Measurements from ENCODE around the gene PAX4. TPM values are rescaled to one million over a fixed set of nuclear protein-coding genes. Genes with fewer than 3 reads are reported as not detected.
A peak's percentile ranks its signal among the peaks of the same experiment; 100 is the strongest.

PAX4 gene, protein sequence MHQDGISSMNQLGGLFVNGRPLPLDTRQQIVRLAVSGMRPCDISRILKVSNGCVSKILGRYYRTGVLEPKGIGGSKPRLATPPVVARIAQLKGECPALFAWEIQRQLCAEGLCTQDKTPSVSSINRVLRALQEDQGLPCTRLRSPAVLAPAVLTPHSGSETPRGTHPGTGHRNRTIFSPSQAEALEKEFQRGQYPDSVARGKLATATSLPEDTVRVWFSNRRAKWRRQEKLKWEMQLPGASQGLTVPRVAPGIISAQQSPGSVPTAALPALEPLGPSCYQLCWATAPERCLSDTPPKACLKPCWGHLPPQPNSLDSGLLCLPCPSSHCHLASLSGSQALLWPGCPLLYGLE
- total RNA-seq (2014; rRNA removed; shearing (Covaris generic)) = not detected in 2 replicates

DNA sequence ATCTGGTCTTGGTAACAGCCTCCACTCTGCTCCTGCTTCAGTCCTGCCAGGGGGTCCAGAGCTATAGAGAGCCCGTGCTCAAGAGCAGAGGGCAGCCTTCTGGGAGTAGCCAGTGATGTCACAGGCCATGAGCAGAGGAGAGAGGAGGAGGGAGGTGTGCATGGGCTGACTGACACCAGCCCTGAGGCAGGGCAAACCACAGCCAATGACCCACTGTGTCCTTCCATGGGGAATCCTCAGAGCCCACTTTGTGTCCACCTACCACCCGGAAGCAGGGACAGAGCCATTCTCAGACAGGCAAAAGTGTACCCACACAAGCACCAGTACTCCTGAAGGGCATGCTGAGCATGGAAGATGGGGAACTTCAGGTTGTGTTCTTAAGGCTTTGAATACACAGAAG is at the start of gene PAX4:
PAX4 (minus strand) TSS at position 101 of the 400 bp plus-strand sequence. CDS start 2,214 bp downstream, outside the sequence.
- no peak for DNase-seq (ENCODE audit: low read depth in 1 of 2, low spot score in 2 of 2)
- Histone ChIP-seq H3K4me1 (replicated peaks) (no peaks in the 10 kb centered on the region), H3K9me3 (replicated peaks) (no peaks in the 10 kb centered on the region), H3K27ac (no peak within 1 kb of the TSS), H3K27me3 (replicated peaks) (peaks cover 71% of the 10 kb centered on the region), H3K36me3 (no peaks in the 10 kb centered on the region), H3K4me3 (no peak within 1 kb of the TSS)

DNA sequence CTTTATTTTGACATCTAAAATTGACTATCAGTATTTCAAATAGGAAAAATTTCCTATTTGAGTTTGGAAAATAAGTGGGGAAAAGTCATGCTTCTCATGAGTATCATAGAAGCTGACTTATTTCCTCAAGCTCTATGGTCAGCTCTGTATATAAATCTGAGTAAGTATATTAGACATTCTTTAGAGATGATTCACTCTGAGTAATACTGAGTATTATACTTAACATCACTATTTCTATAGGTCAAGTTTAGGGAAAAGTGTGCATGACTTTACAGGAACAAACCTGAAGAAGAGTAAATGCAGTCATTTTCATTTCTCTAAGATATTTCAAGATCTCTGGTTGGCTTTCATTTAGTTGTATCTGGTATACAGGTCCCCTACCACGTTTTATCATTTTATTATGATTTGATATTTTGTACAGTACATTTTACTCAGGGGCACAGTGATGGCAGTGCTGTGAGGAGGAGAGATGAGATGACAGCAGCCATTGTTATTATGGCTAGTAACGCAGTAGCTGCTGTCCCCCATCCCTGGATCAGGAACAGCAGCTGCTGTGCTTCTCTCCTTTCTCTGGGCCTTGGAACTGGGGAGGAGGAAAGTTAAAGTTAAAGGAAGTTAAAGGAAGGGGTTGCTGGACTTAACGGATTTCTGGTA is 49.2 kb upstream of the PAX4 start:
- no peaks in the 10 kb centered on the region for H3K9me3 ChIP-seq (replicated peaks)
- peaks cover 36% of the 10 kb centered on the region for H3K36me3 ChIP-seq
- H3K4me3 ChIP-seq = no peak overlapping the region
- H3K4me1 ChIP-seq (replicated peaks) = peaks cover 34% of the 10 kb centered on the region
- peak in 1 of 2 experiments; percentile 60 for DNase-seq (ENCODE audit: low read depth in 1 of 2, low spot score in 2 of 2)
- peak overlapping the region; percentile 70 for H3K27ac ChIP-seq
- H3K27me3 ChIP-seq (replicated peaks) = no peaks in the 10 kb centered on the region

DNA sequence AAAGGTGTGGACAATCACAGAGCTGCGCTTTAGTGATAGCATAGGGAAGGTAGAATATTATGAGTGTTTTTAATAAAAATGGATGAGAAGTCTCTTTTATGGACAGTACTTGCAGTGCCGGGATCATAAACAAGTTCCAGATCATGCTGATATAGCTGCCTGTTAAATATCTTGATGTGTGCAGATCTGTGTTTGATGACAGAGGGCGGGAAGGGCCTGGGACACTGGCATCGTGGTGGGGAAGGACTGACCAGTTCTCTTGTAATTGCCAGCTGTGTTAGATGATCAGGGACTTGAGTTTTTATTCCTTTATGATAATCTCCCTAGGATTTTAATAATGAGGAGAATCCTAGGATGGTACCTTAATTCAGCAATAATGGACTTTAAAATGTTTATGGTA is 48.7 kb upstream of the PAX4 start:
- H3K4me3 ChIP-seq = no peak overlapping the region
- peaks cover 34% of the 10 kb centered on the region for H3K4me1 ChIP-seq (replicated peaks)
- H3K27me3 ChIP-seq (replicated peaks) = no peaks in the 10 kb centered on the region
- no peak for DNase-seq (ENCODE audit: low read depth in 1 of 2, low spot score in 2 of 2)
- H3K36me3 ChIP-seq = peaks cover 36% of the 10 kb centered on the region
- H3K9me3 ChIP-seq (replicated peaks) = no peaks in the 10 kb centered on the region
- H3K27ac ChIP-seq = peak overlapping the region; percentile 70

DNA sequence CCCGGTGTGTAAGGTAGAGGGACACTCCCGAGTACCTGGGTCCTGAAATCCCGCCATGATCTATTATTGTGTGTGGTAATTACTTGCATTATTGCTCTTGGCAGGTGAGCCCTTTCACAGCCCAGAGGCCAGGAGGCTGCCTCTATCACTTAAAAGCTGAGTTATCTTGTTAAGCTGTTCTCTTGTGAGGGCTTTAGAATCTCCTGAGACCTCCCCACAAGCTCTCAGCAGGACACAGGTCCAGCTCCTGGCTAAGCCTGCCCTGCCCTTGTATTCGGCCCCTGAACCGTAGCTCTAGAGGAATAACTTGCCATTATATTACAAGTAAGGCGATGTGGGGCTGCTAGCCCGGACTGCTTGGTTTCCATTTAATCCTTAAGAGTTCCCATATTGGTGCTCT is 48.0 kb upstream of the PAX4 start:
- peaks cover 41% of the 10 kb centered on the region for H3K36me3 ChIP-seq
- peak overlapping the region; percentile 70 for H3K27ac ChIP-seq
- no peak for DNase-seq (ENCODE audit: low read depth in 1 of 2, low spot score in 2 of 2)
- H3K27me3 ChIP-seq (replicated peaks) = no peaks in the 10 kb centered on the region
- no peaks in the 10 kb centered on the region for H3K9me3 ChIP-seq (replicated peaks)
- H3K4me3 ChIP-seq = no peak overlapping the region
- H3K4me1 ChIP-seq (replicated peaks) = peaks cover 34% of the 10 kb centered on the region

DNA sequence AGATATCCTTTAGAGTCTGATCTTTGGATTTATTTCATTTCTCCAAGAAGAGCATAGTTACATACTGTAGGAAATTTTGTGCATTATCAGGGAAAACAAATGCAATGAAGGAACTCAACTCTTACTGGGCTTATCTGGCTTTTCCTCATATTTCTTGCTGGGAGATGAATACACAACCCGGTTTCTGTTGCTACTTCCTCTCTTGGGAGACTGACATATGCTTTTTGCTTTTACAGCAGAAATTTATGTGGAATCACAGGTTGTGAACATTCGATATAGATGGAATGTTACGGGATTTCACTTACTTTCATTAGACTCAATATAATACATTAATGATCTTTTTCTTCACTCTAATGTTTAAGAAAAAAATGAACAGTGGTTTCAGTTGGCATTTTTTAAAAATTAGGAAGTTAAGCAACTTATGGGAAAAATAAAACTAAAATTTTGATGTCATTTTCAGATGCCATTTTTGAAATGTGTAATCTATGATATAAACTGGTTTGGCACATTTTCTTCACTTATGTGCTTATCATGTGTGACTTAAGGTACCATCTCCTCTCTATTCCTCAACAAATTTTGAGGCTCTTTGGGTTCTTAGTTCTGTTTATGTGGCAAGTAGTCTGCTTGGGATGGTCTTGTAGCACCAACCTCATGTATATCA is 41.2 kb upstream of the PAX4 start:
- DNase-seq (ENCODE audit: low read depth in 1 of 2, low spot score in 2 of 2) = no peak
- no peak overlapping the region for H3K4me3 ChIP-seq
- no peaks in the 10 kb centered on the region for H3K9me3 ChIP-seq (replicated peaks)
- no peaks in the 10 kb centered on the region for H3K27me3 ChIP-seq (replicated peaks)
- no peak overlapping the region for H3K27ac ChIP-seq
- H3K36me3 ChIP-seq = peaks cover 70% of the 10 kb centered on the region
- H3K4me1 ChIP-seq (replicated peaks) = peaks cover 6% of the 10 kb centered on the region; the same call in 1 of the 2 replicates

DNA sequence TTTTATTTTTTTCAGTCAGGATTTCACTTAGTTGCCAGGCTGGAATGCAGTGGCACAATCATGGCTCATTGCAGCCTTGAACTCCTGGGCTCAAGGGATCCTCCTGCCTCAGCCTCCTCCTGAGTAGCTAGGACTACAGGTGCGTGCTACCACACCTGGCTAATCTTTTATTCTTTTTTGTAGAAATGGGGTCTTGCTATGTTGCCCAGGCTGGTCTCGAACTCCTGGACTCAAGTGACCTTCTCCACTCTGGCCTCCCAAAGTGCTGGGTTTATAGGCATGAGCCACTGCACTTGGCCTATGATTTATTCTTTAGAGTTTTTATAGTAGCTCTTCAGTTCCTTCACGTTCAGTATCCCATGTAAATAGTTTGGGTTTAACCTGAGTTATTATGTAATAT is 39.6 kb upstream of the PAX4 start:
- H3K4me1 ChIP-seq (replicated peaks) = peaks cover 21% of the 10 kb centered on the region; the same call in 1 of the 2 replicates
- H3K36me3 ChIP-seq = peaks cover 68% of the 10 kb centered on the region
- no peak overlapping the region for H3K27ac ChIP-seq
- no peaks in the 10 kb centered on the region for H3K9me3 ChIP-seq (replicated peaks)
- H3K27me3 ChIP-seq (replicated peaks) = no peaks in the 10 kb centered on the region
- no peak overlapping the region for H3K4me3 ChIP-seq
- no peak for DNase-seq (ENCODE audit: low read depth in 1 of 2, low spot score in 2 of 2)

DNA sequence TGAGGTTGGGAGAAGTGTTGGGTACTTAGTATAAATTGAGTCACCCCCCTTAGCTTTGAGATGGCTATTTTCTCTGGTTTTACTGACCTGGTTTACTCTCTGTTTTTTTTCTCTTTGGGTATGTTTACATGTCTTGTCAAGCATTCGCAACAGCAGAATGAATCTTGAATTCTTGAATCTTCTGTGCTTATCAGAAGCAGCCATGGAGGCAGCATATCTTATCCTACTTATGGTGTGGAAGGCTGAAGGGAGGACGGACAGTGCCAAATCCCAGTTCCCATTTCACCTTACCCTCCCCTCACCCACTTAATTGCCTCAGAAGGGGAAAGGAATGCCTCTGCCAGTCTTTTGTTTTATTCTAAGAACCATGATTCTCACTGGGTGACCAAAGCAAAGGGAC is 37.8 kb upstream of the PAX4 start:
- Histone ChIP-seq H3K27ac (no peak overlapping the region), H3K9me3 (replicated peaks) (no peaks in the 10 kb centered on the region), H3K27me3 (replicated peaks) (no peaks in the 10 kb centered on the region), H3K4me3 (no peak overlapping the region), H3K4me1 (replicated peaks) (peaks cover 28% of the 10 kb centered on the region), H3K36me3 (peaks cover 62% of the 10 kb centered on the region)
- no peak for DNase-seq (ENCODE audit: low read depth in 1 of 2, low spot score in 2 of 2)

DNA sequence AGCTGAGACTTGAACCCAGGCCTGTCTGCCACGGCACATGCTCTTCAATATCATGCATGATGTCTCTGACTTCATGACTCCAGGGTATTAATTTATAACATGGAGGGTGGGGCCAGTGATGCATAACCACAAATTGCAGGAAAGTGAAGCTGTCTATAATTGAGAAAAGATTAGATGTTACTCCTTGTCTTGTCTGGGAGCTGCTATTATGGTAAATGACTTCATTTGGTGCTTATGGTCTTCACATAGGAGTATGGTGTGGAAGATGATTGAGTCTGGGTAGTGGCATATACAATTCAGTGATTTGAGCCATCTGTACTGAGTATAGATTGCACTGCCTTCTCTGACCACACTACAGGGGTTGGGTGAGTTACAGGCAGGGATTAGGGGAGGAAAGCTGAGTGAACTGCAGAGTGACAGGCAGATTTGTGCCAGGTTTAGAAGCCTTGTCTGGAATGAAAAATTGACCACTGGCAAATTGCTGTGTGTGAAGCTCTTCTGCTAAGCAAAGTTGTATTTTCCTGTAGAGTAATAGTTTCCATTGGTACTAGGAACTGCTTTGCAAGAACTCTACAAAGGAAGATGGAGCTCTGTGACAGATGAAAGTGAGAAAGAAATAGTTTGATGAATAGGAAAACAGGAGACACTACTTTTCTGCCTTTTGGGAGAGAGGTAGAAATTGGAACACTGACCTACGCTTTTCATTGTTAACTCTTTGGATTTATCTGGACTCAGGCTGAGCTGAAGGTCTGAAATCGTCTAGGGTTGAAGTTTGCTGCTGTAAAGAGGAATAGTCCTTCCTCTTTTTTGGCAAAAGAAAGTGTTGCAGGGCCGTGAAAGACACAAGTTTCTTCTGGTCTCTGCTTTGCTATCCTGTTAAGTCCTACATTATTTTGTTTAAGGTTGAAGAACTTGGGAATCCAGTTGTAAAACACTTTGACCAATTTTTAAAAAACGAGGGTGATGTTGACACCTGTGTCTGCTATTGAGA is 36.8 kb upstream of the PAX4 start:
- Histone ChIP-seq H3K27ac (no peak overlapping the region), H3K4me3 (no peak overlapping the region)

DNA sequence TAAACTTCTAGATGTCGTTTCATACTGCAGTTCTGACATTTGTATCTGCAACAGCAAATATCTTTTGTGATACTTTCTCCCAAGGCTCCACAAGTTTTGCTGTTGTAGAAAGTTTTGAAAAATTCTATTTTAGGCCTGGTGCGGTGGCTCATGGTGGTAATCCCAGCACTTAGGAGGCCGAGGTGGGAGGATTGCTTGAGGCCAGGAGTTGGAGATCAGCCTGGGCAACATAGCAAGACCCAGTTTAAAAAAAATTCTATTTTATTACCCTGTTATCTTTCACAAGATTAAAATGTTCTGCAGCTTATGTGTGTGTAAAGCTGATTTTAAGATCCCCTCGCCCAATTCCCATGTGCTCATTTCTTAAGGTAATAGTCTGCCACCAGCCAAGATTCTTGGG is 35.5 kb upstream of the PAX4 start:
- Histone ChIP-seq H3K27me3 (replicated peaks) (no peaks in the 10 kb centered on the region), H3K4me3 (peak overlapping the region; percentile 78; the same call in 1 of the 2 replicates), H3K36me3 (peaks cover 45% of the 10 kb centered on the region), H3K9me3 (replicated peaks) (no peaks in the 10 kb centered on the region), H3K4me1 (replicated peaks) (peaks cover 28% of the 10 kb centered on the region), H3K27ac (no peak overlapping the region)
- no peak for DNase-seq (ENCODE audit: low read depth in 1 of 2, low spot score in 2 of 2)

More for the DNA sequence above, 36.8 kb upstream of the PAX4 start:
- peaks cover 58% of the 10 kb centered on the region for H3K36me3 ChIP-seq
- H3K9me3 ChIP-seq (replicated peaks) = no peaks in the 10 kb centered on the region
- H3K27me3 ChIP-seq (replicated peaks) = no peaks in the 10 kb centered on the region
- no peak for DNase-seq (ENCODE audit: low read depth in 1 of 2, low spot score in 2 of 2)
- peaks cover 28% of the 10 kb centered on the region for H3K4me1 ChIP-seq (replicated peaks)

DNA sequence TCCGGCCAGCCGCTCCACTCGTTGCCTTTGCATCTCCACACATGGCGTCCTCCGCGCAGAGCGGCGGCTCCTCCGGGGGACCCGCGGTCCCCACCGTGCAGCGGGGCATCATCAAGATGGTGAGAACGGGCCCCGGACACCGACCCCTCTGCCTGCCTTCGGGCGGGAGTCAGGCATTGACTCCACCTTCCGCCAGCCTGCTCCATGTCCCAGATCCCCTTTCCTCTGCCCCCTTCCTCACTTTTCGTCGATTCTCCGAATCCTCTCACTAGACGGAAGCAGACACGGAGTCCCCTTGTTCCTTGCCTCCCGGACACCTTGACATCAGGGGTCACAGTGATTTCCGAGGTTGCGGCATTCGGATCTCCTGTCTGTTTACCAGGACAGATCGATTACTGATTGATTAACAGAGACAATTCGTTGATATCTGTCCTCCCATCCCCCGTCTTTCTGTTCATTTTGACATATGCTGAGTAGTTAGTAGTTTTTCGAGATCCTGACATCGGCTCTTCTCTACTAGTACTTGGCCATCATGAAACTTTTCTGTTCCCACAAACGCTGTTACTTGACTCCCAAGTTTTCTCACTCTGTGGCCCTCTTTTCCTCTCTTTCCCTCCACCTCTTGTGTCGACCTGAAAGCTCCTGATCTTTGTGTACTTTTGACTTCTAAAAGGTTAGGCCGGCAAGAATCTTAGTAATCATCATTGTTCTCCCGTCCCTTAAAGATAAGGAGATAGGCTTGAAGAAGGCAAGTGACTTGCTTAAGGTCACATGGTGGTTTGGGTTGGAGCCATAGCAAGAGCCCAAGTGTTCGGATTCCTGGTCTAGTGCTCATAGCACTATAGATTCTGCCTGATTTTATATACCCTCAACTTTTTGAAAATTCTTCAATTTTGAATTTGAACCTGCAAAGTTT is 34.6 kb upstream of the PAX4 start:
- peaks cover 39% of the 10 kb centered on the region for H3K36me3 ChIP-seq
- DNase-seq (ENCODE audit: low read depth in 1 of 2, low spot score in 2 of 2) = peak in 1 of 2 experiments; percentile 17
- no peaks in the 10 kb centered on the region for H3K9me3 ChIP-seq (replicated peaks)
- H3K27me3 ChIP-seq (replicated peaks) = no peaks in the 10 kb centered on the region
- H3K4me1 ChIP-seq (replicated peaks) = peaks cover 28% of the 10 kb centered on the region
- peak overlapping the region; percentile 36 for H3K27ac ChIP-seq
- peak overlapping the region; percentile 78 for H3K4me3 ChIP-seq

DNA sequence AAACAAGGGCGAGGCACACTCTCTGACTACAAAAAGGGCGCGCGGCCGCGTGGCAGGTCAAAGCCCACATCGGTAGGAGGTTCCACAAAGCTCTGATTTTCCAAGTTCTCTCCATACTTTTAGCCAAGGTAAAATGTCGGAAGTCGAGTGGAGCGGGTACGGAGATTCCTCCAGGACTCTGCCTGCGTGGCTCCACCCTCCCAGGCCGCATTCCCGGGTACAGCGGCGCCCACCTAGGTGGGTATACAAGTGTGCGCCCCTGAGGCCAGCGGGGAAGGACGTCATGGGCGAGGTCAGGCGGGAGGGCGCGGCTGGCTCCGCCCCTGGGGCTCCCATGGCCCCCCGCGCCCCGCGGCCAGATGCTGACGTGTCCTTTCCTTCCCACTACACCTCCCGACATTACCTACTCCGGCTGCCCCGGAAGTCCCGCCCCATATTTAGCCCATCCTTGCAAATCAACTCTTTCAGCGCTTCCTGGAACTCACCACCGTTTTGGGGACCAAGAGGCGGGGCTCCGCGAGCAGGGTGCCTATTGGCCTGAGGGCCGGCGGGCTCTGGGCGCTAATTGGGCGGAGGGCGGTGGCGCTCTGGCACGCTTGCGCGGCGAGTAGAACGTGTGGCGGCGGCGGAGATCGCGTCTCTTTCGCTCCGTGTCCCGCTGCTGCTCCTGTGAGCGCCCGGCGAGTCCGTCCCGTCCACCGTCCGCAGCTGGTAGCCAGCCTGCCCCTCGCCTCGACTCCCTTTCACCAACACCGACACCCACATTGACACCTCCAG is 33.8 kb upstream of the PAX4 start, which contains the start of gene SND1:
SND1 (plus strand) TSS at position 639 of the 777 bp plus-strand sequence. CDS start 180 bp downstream, outside the sequence.
- no peaks in the 10 kb centered on the region for H3K27me3 ChIP-seq (replicated peaks)
- H3K4me1 ChIP-seq (replicated peaks) = peaks cover 28% of the 10 kb centered on the region
- no peaks in the 10 kb centered on the region for H3K9me3 ChIP-seq (replicated peaks)
- DNase-seq (ENCODE audit: low read depth in 1 of 2, low spot score in 2 of 2) = peak; percentile 96 to 99
- peak within 1 kb of the TSS; percentile 78 for H3K4me3 ChIP-seq
- H3K36me3 ChIP-seq = peaks cover 30% of the 10 kb centered on the region
- H3K27ac ChIP-seq = peak within 1 kb of the TSS; percentile 77

Measured in SJSA1 (cell line).